HG02571 (cell line): Measurements from ENCODE around the gene EPB41L4A.
"Not testable (repeated sequence)": the region's sequence is repeated elsewhere in the genome, so short reads cannot be mapped to it uniquely, and the experiment has no call there.

Source experiments
- ATAC-seq: cut with Tn5 transposase; IDR thresholded peaks from one replicate; pipeline ENCODE4 v1.9.1; 2021; ENCODE audit warnings: mild to moderate bottlenecking, moderate library complexity; ENCODE audit not compliant: unreplicated experiment

The EPB41L4A gene

GRCh38 chr5:112401924-112402323, 17.2 kb downstream of the EPB41L4A start:
- ATAC-seq, result no peak

- ATAC-seq, result no peak
Observed at GRCh38 chr5:112397690-112398089, 21.4 kb downstream of the EPB41L4A start.

DNA sequence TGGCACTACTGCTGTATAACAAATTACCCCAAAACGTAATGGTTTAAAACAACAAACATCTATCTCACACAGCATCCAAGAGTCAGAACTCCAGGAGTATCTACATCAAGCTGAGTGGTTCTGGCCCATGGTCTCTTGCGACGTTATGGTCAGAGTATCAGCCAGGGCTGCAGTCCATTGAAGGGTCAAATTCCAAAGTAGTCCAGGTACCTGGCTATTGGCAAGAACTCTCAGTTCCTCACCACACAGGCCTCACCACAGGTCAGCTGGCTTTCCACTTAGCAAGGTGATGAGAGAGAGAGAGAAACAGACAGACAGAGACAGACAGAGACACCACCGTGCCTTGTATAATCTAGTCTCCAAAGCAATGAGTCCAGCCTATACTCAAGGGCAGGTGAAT, 22.6 kb downstream of the EPB41L4A start:
- ATAC-seq, result no peak

DNA sequence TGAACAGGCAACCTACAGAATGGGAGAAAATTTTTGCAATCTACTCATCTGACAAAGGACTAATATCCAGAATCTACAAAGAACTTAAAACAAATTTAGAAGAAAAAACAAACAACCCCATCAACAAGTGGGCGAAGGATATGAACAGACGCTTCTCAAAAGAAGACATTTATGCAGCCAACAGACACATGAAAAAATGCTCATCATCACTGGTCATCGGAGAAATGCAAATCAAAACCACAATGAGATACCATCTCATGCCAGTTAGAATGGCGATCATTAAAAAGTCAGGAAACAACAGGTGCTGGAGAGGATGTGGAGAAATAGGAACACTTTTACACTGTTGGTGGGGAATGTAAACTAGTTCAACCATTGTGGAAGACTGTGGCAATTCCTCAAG, 23.8 kb downstream of the EPB41L4A start:
- not testable (repeated sequence) for ATAC-seq

DNA sequence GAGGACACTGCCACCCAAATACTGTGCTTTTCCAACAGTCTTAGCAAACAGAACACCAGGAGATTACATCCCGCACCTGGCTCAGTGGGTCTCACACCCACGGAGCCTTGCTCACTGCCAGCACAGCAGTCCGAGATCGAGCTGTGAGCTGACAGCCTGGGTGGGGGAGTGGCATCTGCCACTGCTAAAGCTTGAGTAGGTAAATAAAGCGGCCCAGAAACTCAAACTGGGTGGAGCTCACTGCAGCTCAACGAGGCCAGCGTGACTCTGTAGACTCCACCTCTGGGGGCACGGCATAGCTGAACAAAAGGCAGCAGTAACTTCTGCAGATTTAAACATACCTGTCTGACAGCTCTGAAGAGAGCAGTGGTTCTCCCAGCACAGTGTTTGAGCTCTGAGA, 28.8 kb downstream of the EPB41L4A start:
- ATAC-seq, result no peak

DNA sequence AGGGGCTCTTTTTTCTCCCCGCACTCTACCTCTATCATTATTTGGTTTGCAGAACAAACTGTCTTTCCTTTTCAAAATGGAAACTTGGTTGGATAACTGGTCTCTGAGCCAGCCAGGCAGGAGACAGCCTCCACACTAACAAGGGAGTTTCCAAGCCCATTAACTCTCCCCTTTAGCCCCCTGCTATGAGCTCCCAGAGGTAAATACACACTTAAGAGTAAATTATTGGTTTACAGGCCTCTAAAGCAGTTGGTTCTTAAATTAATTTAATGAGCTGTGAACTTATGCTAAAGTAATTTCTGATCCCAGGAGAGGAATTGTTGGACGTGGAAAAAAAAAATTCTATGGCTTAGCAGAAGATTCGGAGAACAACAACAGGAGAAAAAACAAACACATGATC, 30.3 kb downstream of the EPB41L4A start:
- no peak for ATAC-seq

DNA sequence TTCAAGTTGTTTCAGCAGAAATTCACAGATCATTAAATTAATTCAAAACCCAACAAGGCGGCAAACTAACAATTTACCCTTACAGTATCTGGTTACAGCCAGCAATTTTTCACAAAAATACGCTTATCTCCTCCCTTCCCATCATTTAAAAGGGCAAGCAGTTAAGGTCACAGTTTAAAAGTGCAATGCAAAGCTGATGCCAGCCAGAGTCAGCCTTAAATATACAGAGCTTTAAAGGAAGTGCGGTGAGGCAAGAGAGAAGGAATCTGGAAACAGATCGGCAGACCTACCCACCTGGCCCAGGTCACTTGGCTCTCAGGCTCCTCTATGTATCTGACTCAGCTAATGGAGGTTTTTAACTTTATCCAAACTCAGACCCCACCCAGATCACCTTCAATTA, 31.0 kb downstream of the EPB41L4A start:
- no peak for ATAC-seq

DNA sequence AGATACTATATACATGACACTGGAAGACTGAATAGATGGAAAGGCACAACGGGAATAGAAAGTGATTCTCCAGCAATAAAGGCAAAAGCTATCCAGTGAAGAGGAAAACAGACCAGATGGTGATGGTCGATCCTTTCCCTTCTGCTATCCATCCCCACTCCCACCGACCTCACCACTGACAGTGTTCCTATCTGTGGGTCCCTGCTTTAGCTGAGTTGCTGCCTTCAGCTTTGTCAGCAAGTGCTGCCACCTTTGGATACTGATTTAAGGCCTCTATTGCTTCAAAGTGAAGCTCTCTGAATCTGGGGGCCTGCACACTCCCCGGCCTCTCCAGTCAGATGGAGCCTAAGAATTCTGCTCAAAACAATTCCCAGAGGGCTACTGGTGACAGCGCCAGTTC, 32.3 kb downstream of the EPB41L4A start:
- no peak for ATAC-seq

- no peak for ATAC-seq
Observed at GRCh38 chr5:112385969-112386368, 33.1 kb downstream of the EPB41L4A start.

GRCh38 chr5:112385566-112385965, 33.5 kb downstream of the EPB41L4A start:
- ATAC-seq, result no peak

- ATAC-seq, result no peak
Observed at GRCh38 chr5:112384523-112384922, 34.6 kb downstream of the EPB41L4A start.

GRCh38 chr5:112382886-112383285, 36.2 kb downstream of the EPB41L4A start:
- no peak for ATAC-seq

- no peak for ATAC-seq
Observed at GRCh38 chr5:112381521-112381920, 37.6 kb downstream of the EPB41L4A start.

GRCh38 chr5:112379542-112380325, 39.3 kb downstream of the EPB41L4A start:
- no peak for ATAC-seq

DNA sequence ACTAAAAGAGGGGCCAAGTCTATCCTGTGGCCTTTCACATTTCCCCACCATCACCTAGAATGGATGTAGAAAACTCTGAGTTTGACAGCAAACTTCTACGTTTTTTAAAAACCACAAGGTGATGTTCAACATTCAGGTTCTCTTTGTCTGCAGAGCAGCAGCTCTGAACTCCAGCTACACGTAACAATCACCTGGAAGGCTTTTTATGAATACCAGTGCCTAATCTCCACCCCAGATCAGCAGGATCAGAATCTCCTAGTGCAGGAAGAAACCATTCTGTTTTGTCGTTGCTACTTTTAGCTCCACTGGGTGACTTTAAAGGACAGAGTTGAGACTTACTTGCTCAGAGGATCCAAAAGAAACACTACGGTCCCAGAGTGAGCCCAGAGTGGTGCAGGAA, 44.3 kb downstream of the EPB41L4A start:
- no peak for ATAC-seq

GRCh38 chr5:112374356-112374755, 44.7 kb downstream of the EPB41L4A start:
- ATAC-seq, result no peak

GRCh38 chr5:112373885-112374284, 45.2 kb downstream of the EPB41L4A start:
- ATAC-seq, result no peak

DNA sequence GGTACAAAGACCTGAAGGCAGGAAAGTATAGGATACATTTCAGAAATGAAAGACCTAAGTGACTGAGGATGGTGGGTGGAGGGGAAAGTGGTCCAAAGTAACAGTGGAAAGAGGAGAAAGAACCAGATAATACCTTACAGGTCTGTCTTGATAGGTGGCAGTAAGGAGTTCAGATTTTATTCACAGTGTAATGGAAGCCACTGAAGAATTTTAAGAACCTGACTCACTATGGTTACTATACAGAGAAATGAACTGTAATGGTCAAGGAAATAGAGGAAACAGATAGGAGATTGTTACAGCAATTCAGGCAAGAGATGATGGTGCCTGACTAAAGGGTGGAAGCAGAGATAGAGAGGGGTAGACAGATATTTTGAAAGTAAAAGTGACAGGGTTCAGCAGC, 46.5 kb downstream of the EPB41L4A start:
- no peak for ATAC-seq

GRCh38 chr5:112371067-112371466, 48.0 kb downstream of the EPB41L4A start:
- ATAC-seq, result no peak

DNA sequence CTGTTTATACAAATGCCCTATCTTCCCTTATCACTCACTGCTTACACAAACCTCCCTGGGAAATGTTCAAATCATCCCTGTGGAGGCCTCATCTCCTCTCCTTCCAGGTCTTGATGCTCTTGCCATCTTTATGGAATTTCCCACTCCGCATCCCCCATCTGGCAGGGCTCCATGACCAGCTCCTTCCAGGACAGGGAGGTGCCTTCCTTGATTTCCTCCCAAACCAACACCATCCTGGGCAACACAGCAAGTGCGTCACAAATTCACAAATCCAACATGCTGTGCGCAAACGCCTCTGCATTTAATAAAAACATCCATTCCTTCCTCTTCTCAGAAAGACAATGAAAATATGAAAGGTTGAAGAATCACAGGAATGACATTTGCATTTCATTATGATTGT, 51.7 kb downstream of the EPB41L4A start:
- no peak for ATAC-seq

GRCh38 chr5:112366987-112367386, 52.1 kb downstream of the EPB41L4A start:
- no peak for ATAC-seq

- ATAC-seq, result not testable (repeated sequence)
Observed at GRCh38 chr5:112360740-112361139, 58.3 kb downstream of the EPB41L4A start.
